ENCODE results near the gene TRIM71. TPM values are rescaled to one million over a fixed set of nuclear protein-coding genes. Genes with fewer than 3 reads are reported as not detected.

The TRIM71 gene
- polyA plus RNA-seq (2013, experiment 1 of 2): not detected
- polyA plus RNA-seq (2013, experiment 2 of 2): not detected

GRCh38 chr3:32817558-32818228, at the start of gene TRIM71:
Gene TRIM71 (plus strand): TSS chr3:32817997. CDS start chr3:32818081, 84 bp downstream.
- under 1% methylated on average over 57 of the region's 59 CpGs for WGBS

GRCh38 chr3:32778389-32778788, 39.4 kb upstream of the TRIM71 start:
- WGBS: 93% methylated on average over 4 of the region's 4 CpGs
- no peak overlapping the region for H2BK5ac ChIP-seq (ENCODE audit: low read depth, low read length, poor library complexity, severe bottlenecking)
- no peaks in the 10 kb centered on the region for H3K9me3 ChIP-seq (ENCODE audit: control insufficient read depth, low read length)
- no peak overlapping the region for H3K23ac ChIP-seq (ENCODE audit: low read length in 2 of 2)
- H3K4ac ChIP-seq (ENCODE audit: low read depth in 1 of 2, low read length in 2 of 2): no peak overlapping the region
- no peak overlapping the region for H2BK12ac ChIP-seq (ENCODE audit: low read length in 2 of 2)
- H3K9ac ChIP-seq (ENCODE audit: low read length): no peak overlapping the region
- H3K4me3 ChIP-seq (ENCODE audit: insufficient read depth in 1 of 2, low read depth in 1 of 2, low read length in 2 of 2): no peak overlapping the region
- no peak overlapping the region for H2AFZ ChIP-seq (ENCODE audit: low read depth, low read length)
- H3K27me3 ChIP-seq (ENCODE audit: control insufficient read depth in 1 of 2, insufficient read depth in 1 of 2, low read length in 2 of 2): peaks cover 0 to 11% of the 10 kb centered on the region in 2 experiments
- H3K14ac ChIP-seq (ENCODE audit: low read length in 2 of 2): no peak overlapping the region
- H3K79me1 ChIP-seq (replicated peaks; ENCODE audit: low read length, poor library complexity, severe bottlenecking): no peaks in the 10 kb centered on the region
- no peak overlapping the region for H3K18ac ChIP-seq (ENCODE audit: low read depth in 1 of 2, low read length in 2 of 2)
- no peak overlapping the region for H2AK5ac ChIP-seq (ENCODE audit: low read length, severe bottlenecking)
- peaks cover 6 to 20% of the 10 kb centered on the region in 2 experiments for H3K36me3 ChIP-seq (ENCODE audit: control insufficient read depth in 1 of 2, insufficient read depth in 2 of 2, low read depth in 1 of 2, low read length in 2 of 2)
- no peak overlapping the region for H2BK120ac ChIP-seq (ENCODE audit: low read depth, low read length)
- no peak overlapping the region for H3K27ac ChIP-seq (ENCODE audit: low read length, poor library complexity, severe bottlenecking)
- DNase-seq: no peak
- H3K4me2 ChIP-seq (ENCODE audit: low read length, poor library complexity, severe bottlenecking): no peak overlapping the region
- no peak overlapping the region for H4K91ac ChIP-seq (ENCODE audit: low read length)
- H2BK15ac ChIP-seq (ENCODE audit: low read depth, poor library complexity, severe bottlenecking): no peak overlapping the region
- no peak overlapping the region for H4K8ac ChIP-seq (ENCODE audit: low read length)
- H3K4me1 ChIP-seq (ENCODE audit: control insufficient read depth, insufficient read depth, low read depth, low read length): peaks cover 4% of the 10 kb centered on the region

More at GRCh38 chr3:32817558-32818228, at the start of gene TRIM71:
- DNase-seq: peak; percentile 24
- no peak within 1 kb of the TSS for H2BK15ac ChIP-seq (ENCODE audit: low read depth, poor library complexity, severe bottlenecking)
- H3K18ac ChIP-seq (ENCODE audit: low read depth in 1 of 2, low read length in 2 of 2): no peak within 1 kb of the TSS
- peak within 1 kb of the TSS; percentile 21 for H4K91ac ChIP-seq (ENCODE audit: low read length)
- H3K4me2 ChIP-seq (ENCODE audit: low read length, poor library complexity, severe bottlenecking): peak within 1 kb of the TSS; percentile 98
- no peak within 1 kb of the TSS for H3K9ac ChIP-seq (ENCODE audit: low read length)
- H3K9me3 ChIP-seq (ENCODE audit: control insufficient read depth, low read length): peaks cover 10% of the 10 kb centered on the region
- no peak within 1 kb of the TSS for H3K4ac ChIP-seq (ENCODE audit: low read depth in 1 of 2, low read length in 2 of 2)
- peak within 1 kb of the TSS; percentile 8 for H2AFZ ChIP-seq (ENCODE audit: low read depth, low read length)
- H3K4me3 ChIP-seq (ENCODE audit: insufficient read depth in 1 of 2, low read depth in 1 of 2, low read length in 2 of 2): peak within 1 kb of the TSS; percentile 62 to 68
- peaks cover 0 to 10% of the 10 kb centered on the region in 2 experiments for H3K36me3 ChIP-seq (ENCODE audit: control insufficient read depth in 1 of 2, insufficient read depth in 2 of 2, low read depth in 1 of 2, low read length in 2 of 2)
- H3K23ac ChIP-seq (ENCODE audit: low read length in 2 of 2): peak within 1 kb of the TSS in 1 of 2 experiments; percentile 19
- no peak within 1 kb of the TSS for H2AK5ac ChIP-seq (ENCODE audit: low read length, severe bottlenecking)
- peaks cover 56 to 76% of the 10 kb centered on the region in 2 experiments for H3K27me3 ChIP-seq (ENCODE audit: control insufficient read depth in 1 of 2, insufficient read depth in 1 of 2, low read length in 2 of 2)
- H3K79me1 ChIP-seq (replicated peaks; ENCODE audit: low read length, poor library complexity, severe bottlenecking): no peaks in the 10 kb centered on the region
- peaks cover 31% of the 10 kb centered on the region for H3K4me1 ChIP-seq (ENCODE audit: control insufficient read depth, insufficient read depth, low read depth, low read length)
- H2BK12ac ChIP-seq (ENCODE audit: low read length in 2 of 2): no peak within 1 kb of the TSS
- H2BK120ac ChIP-seq (ENCODE audit: low read depth, low read length): no peak within 1 kb of the TSS
- H3K27ac ChIP-seq (ENCODE audit: low read length, poor library complexity, severe bottlenecking): no peak within 1 kb of the TSS
- H4K8ac ChIP-seq (ENCODE audit: low read length): no peak within 1 kb of the TSS
- no peak within 1 kb of the TSS for H3K14ac ChIP-seq (ENCODE audit: low read length in 2 of 2)
- H2BK5ac ChIP-seq (ENCODE audit: low read depth, low read length, poor library complexity, severe bottlenecking): no peak within 1 kb of the TSS

GRCh38 chr3:32780071-32780734, 37.6 kb upstream of the TRIM71 start:
- no peak overlapping the region for H3K4ac ChIP-seq (ENCODE audit: low read depth in 1 of 2, low read length in 2 of 2)
- H3K79me1 ChIP-seq (replicated peaks; ENCODE audit: low read length, poor library complexity, severe bottlenecking): no peaks in the 10 kb centered on the region
- H2BK5ac ChIP-seq (ENCODE audit: low read depth, low read length, poor library complexity, severe bottlenecking): no peak overlapping the region
- no peak overlapping the region for H3K23ac ChIP-seq (ENCODE audit: low read length in 2 of 2)
- DNase-seq: no peak
- H3K9ac ChIP-seq (ENCODE audit: low read length): peak overlapping the region; percentile 74
- H3K4me2 ChIP-seq (ENCODE audit: low read length, poor library complexity, severe bottlenecking): peak overlapping the region; percentile 100
- H2BK15ac ChIP-seq (ENCODE audit: low read depth, poor library complexity, severe bottlenecking): no peak overlapping the region
- H3K4me3 ChIP-seq (ENCODE audit: insufficient read depth in 1 of 2, low read depth in 1 of 2, low read length in 2 of 2): peak overlapping the region in 1 of 2 experiments; percentile 88
- H3K27ac ChIP-seq (ENCODE audit: low read length, poor library complexity, severe bottlenecking): no peak overlapping the region
- no peak overlapping the region for H3K14ac ChIP-seq (ENCODE audit: low read length in 2 of 2)
- 69% methylated on average over 10 of the region's 10 CpGs for WGBS
- H3K18ac ChIP-seq (ENCODE audit: low read depth in 1 of 2, low read length in 2 of 2): no peak overlapping the region
- no peak overlapping the region for H2AFZ ChIP-seq (ENCODE audit: low read depth, low read length)
- no peaks in the 10 kb centered on the region for H3K9me3 ChIP-seq (ENCODE audit: control insufficient read depth, low read length)
- peaks cover 4% of the 10 kb centered on the region for H3K4me1 ChIP-seq (ENCODE audit: control insufficient read depth, insufficient read depth, low read depth, low read length)
- H3K27me3 ChIP-seq (ENCODE audit: control insufficient read depth in 1 of 2, insufficient read depth in 1 of 2, low read length in 2 of 2): peaks cover 0 to 11% of the 10 kb centered on the region in 2 experiments
- no peak overlapping the region for H4K8ac ChIP-seq (ENCODE audit: low read length)
- peaks cover 0 to 8% of the 10 kb centered on the region in 2 experiments for H3K36me3 ChIP-seq (ENCODE audit: control insufficient read depth in 1 of 2, insufficient read depth in 2 of 2, low read depth in 1 of 2, low read length in 2 of 2)
- H2BK12ac ChIP-seq (ENCODE audit: low read length in 2 of 2): no peak overlapping the region
- H2AK5ac ChIP-seq (ENCODE audit: low read length, severe bottlenecking): no peak overlapping the region
- H2BK120ac ChIP-seq (ENCODE audit: low read depth, low read length): no peak overlapping the region
- H4K91ac ChIP-seq (ENCODE audit: low read length): no peak overlapping the region

- H3K79me1 ChIP-seq (replicated peaks; ENCODE audit: low read length, poor library complexity, severe bottlenecking): no peaks in the 10 kb centered on the region
- H2BK5ac ChIP-seq (ENCODE audit: low read depth, low read length, poor library complexity, severe bottlenecking): no peak overlapping the region
- peaks cover 4% of the 10 kb centered on the region for H3K4me1 ChIP-seq (ENCODE audit: control insufficient read depth, insufficient read depth, low read depth, low read length)
- H3K27ac ChIP-seq (ENCODE audit: low read length, poor library complexity, severe bottlenecking): no peak overlapping the region
- peak overlapping the region; percentile 100 for H3K4me2 ChIP-seq (ENCODE audit: low read length, poor library complexity, severe bottlenecking)
- H3K4ac ChIP-seq (ENCODE audit: low read depth in 1 of 2, low read length in 2 of 2): no peak overlapping the region
- H3K27me3 ChIP-seq (ENCODE audit: control insufficient read depth in 1 of 2, insufficient read depth in 1 of 2, low read length in 2 of 2): peaks cover 0 to 11% of the 10 kb centered on the region in 2 experiments
- peak overlapping the region; percentile 74 for H3K9ac ChIP-seq (ENCODE audit: low read length)
- H2BK120ac ChIP-seq (ENCODE audit: low read depth, low read length): no peak overlapping the region
- H2AFZ ChIP-seq (ENCODE audit: low read depth, low read length): peak overlapping the region; percentile 91
- H2AK5ac ChIP-seq (ENCODE audit: low read length, severe bottlenecking): no peak overlapping the region
- WGBS: under 1% methylated on average over 35 of the region's 36 CpGs
- peaks cover 0 to 5% of the 10 kb centered on the region in 2 experiments for H3K36me3 ChIP-seq (ENCODE audit: control insufficient read depth in 1 of 2, insufficient read depth in 2 of 2, low read depth in 1 of 2, low read length in 2 of 2)
- H4K8ac ChIP-seq (ENCODE audit: low read length): no peak overlapping the region
- H4K91ac ChIP-seq (ENCODE audit: low read length): no peak overlapping the region
- DNase-seq: peak; percentile 56
- H3K18ac ChIP-seq (ENCODE audit: low read depth in 1 of 2, low read length in 2 of 2): no peak overlapping the region
- H3K4me3 ChIP-seq (ENCODE audit: insufficient read depth in 1 of 2, low read depth in 1 of 2, low read length in 2 of 2): peak overlapping the region; percentile 56 to 88
- H3K9me3 ChIP-seq (ENCODE audit: control insufficient read depth, low read length): no peaks in the 10 kb centered on the region
- H3K23ac ChIP-seq (ENCODE audit: low read length in 2 of 2): no peak overlapping the region
- H3K14ac ChIP-seq (ENCODE audit: low read length in 2 of 2): no peak overlapping the region
- H2BK15ac ChIP-seq (ENCODE audit: low read depth, poor library complexity, severe bottlenecking): no peak overlapping the region
- no peak overlapping the region for H2BK12ac ChIP-seq (ENCODE audit: low read length in 2 of 2)
These were observed 37.0 kb upstream of the TRIM71 start for GRCh38 chr3:32780735-32781210.
